ENCODE measurements around the gene HCAR3. TPM values are rescaled to one million over a fixed set of nuclear protein-coding genes. Genes with fewer than 3 reads are reported as not detected.

The HCAR3 gene
- polyA plus RNA-seq, 1 donor from 2014 or later: not detected

GRCh38 chr12:122691566-122691965 is 25.0 kb downstream of the HCAR3 start:
- H3K27me3 ChIP-seq (ENCODE audit: insufficient read depth, low read depth, low read length): no peaks in the 10 kb centered on the region
- H2AFZ ChIP-seq (ENCODE audit: low read depth, low read length): no peak overlapping the region
- no peak overlapping the region for H3K9ac ChIP-seq (ENCODE audit: low read length)
- no peak overlapping the region for H3K27ac ChIP-seq (ENCODE audit: low read length)
- TF ChIP-seq EZH2 (IDR thresholded peaks at IDR 0.05; ENCODE audit: borderline replicate concordance, insufficient read depth, low read length, poor library complexity, severe bottlenecking) (no peak), RAD21 (conservative IDR thresholded peaks at IDR 0.05) (no peak), SMC3 (conservative IDR thresholded peaks at IDR 0.05; ENCODE audit: poor library complexity) (no peak), REST (IDR thresholded peaks at IDR 0.05; ENCODE audit: borderline replicate concordance) (no peak), MXI1 (conservative IDR thresholded peaks at IDR 0.05; ENCODE audit: poor library complexity, severe bottlenecking) (no peak), POLR2AphosphoS5 (IDR thresholded peaks at IDR 0.05) (no peak), EP300 (conservative IDR thresholded peaks at IDR 0.05; ENCODE audit: poor library complexity, severe bottlenecking) (no peak), TAF1 (IDR thresholded peaks at IDR 0.05; ENCODE audit: low read depth) (no peak)
- H3K79me2 ChIP-seq (replicated peaks; ENCODE audit: insufficient read depth, low read length): no peaks in the 10 kb centered on the region
- H4K20me1 ChIP-seq (ENCODE audit: insufficient read depth): no peaks in the 10 kb centered on the region
- no peaks in the 10 kb centered on the region for H3K9me3 ChIP-seq (ENCODE audit: low read length)
- no peaks in the 10 kb centered on the region for H3K36me3 ChIP-seq (ENCODE audit: insufficient read depth, low read length)
- H3K4me2 ChIP-seq (ENCODE audit: low read length): no peak overlapping the region
- H3F3A ChIP-seq (ENCODE audit: insufficient read depth, low read length, poor library complexity, severe bottlenecking): no peaks in the 10 kb centered on the region
- no peaks in the 10 kb centered on the region for H3K9me2 ChIP-seq (ENCODE audit: insufficient read depth, low read length)
- no peak overlapping the region for H3K4me3 ChIP-seq (ENCODE audit: low read length)

- no peak for TF ChIP-seq REST (IDR thresholded peaks at IDR 0.05; ENCODE audit: borderline replicate concordance)
- no peak for TF ChIP-seq SMC3 (conservative IDR thresholded peaks at IDR 0.05; ENCODE audit: poor library complexity)
- TF ChIP-seq MXI1 (conservative IDR thresholded peaks at IDR 0.05; ENCODE audit: poor library complexity, severe bottlenecking): no peak
- no peak for TF ChIP-seq EP300 (conservative IDR thresholded peaks at IDR 0.05; ENCODE audit: poor library complexity, severe bottlenecking)
- Histone ChIP-seq H4K20me1 (ENCODE audit: insufficient read depth) (no peaks in the 10 kb centered on the region), H3K9me2 (ENCODE audit: insufficient read depth, low read length) (no peaks in the 10 kb centered on the region), H3K9me3 (ENCODE audit: low read length) (no peaks in the 10 kb centered on the region), H3K36me3 (ENCODE audit: insufficient read depth, low read length) (no peaks in the 10 kb centered on the region), H3F3A (ENCODE audit: insufficient read depth, low read length, poor library complexity, severe bottlenecking) (no peaks in the 10 kb centered on the region), H3K27ac (ENCODE audit: low read length) (no peak overlapping the region), H3K4me3 (ENCODE audit: low read length) (no peak overlapping the region), H3K4me2 (ENCODE audit: low read length) (no peak overlapping the region), H2AFZ (ENCODE audit: low read depth, low read length) (no peak overlapping the region), H3K79me2 (replicated peaks; ENCODE audit: insufficient read depth, low read length) (no peaks in the 10 kb centered on the region), H3K27me3 (ENCODE audit: insufficient read depth, low read depth, low read length) (no peaks in the 10 kb centered on the region), H3K9ac (ENCODE audit: low read length) (no peak overlapping the region)
These were observed 28.3 kb downstream of the HCAR3 start for GRCh38 chr12:122688291-122688690.
